ENCODE data around the gene SYT9.

DNA sequence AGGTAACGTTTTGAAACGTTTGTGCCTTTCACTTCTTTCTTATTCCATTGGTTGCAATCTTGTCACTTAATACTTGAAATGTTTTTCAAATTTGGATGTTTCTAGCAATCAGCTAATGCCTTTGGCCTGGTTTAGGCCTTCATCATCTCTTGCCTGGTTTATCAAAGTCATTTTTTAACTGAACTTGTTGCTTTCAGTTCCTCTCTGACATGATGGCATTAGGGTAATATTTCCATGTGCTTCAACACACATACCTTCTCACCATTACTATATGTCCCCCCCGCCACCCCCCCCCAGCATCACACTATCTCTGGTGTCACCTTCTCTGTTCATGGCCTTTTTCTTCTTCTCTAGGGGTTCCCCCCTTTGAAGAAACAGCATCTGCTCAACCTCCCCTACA, 1.5 kb upstream of the SYT9 start:
- TF ChIP-seq, protein P1, sequence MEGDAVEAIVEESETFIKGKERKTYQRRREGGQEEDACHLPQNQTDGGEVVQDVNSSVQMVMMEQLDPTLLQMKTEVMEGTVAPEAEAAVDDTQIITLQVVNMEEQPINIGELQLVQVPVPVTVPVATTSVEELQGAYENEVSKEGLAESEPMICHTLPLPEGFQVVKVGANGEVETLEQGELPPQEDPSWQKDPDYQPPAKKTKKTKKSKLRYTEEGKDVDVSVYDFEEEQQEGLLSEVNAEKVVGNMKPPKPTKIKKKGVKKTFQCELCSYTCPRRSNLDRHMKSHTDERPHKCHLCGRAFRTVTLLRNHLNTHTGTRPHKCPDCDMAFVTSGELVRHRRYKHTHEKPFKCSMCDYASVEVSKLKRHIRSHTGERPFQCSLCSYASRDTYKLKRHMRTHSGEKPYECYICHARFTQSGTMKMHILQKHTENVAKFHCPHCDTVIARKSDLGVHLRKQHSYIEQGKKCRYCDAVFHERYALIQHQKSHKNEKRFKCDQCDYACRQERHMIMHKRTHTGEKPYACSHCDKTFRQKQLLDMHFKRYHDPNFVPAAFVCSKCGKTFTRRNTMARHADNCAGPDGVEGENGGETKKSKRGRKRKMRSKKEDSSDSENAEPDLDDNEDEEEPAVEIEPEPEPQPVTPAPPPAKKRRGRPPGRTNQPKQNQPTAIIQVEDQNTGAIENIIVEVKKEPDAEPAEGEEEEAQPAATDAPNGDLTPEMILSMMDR (IDR thresholded peaks at IDR 0.05; ENCODE audit: insufficient read depth, low read depth, low read length), result no peak
- no peak for TF ChIP-seq EZH2 (IDR thresholded peaks at IDR 0.05; ENCODE audit: insufficient read depth, low read length)

Measured in astrocyte (in vitro differentiated cells and primary cell).